ENCODE measurements around the gene POP7.
"Not testable (repeated sequence)": the region's sequence is repeated elsewhere in the genome, so short reads cannot be mapped to it uniquely, and the experiment has no call there.

POP7 gene

GRCh38 chr7:100705320-100705752, 585 bp upstream of the POP7 start:
- peaks cover 14% of the 10 kb centered on the region for H3K36me3 ChIP-seq (ENCODE audit: control insufficient read depth, insufficient read depth, low read length)
- peaks cover 2% of the 10 kb centered on the region for H3K4me1 ChIP-seq (ENCODE audit: control insufficient read depth, insufficient read depth, low read length)
- no peaks in the 10 kb centered on the region for H3K9me3 ChIP-seq (ENCODE audit: control insufficient read depth, insufficient read depth, low read length)
- peak overlapping the region; percentile 98 for H3K9ac ChIP-seq (ENCODE audit: low read depth, low read length)
- H3K4me3 ChIP-seq (ENCODE audit: low read depth, low read length): peak overlapping the region; percentile 97
- H3K27me3 ChIP-seq (ENCODE audit: control insufficient read depth, insufficient read depth, low read length): no peaks in the 10 kb centered on the region

GRCh38 chr7:100706672-100707311, 871 bp downstream of the POP7 start:
- no peaks in the 10 kb centered on the region for H3K9me3 ChIP-seq (ENCODE audit: control insufficient read depth, insufficient read depth, low read length)
- H3K27me3 ChIP-seq (ENCODE audit: control insufficient read depth, insufficient read depth, low read length): no peaks in the 10 kb centered on the region
- peaks cover 14% of the 10 kb centered on the region for H3K36me3 ChIP-seq (ENCODE audit: control insufficient read depth, insufficient read depth, low read length)
- peaks cover 2% of the 10 kb centered on the region for H3K4me1 ChIP-seq (ENCODE audit: control insufficient read depth, insufficient read depth, low read length)
- peak overlapping the region; percentile 76 for H3K9ac ChIP-seq (ENCODE audit: low read depth, low read length)
- H3K4me3 ChIP-seq (ENCODE audit: low read depth, low read length): peak overlapping the region; percentile 97

GRCh38 chr7:100708395-100708794, 2.5 kb downstream of the POP7 start:
- no peaks in the 10 kb centered on the region for H3K9me3 ChIP-seq (ENCODE audit: control insufficient read depth, insufficient read depth, low read length)
- peaks cover 2% of the 10 kb centered on the region for H3K4me1 ChIP-seq (ENCODE audit: control insufficient read depth, insufficient read depth, low read length)
- H3K27me3 ChIP-seq (ENCODE audit: control insufficient read depth, insufficient read depth, low read length): no peaks in the 10 kb centered on the region
- H3K36me3 ChIP-seq (ENCODE audit: control insufficient read depth, insufficient read depth, low read length): peaks cover 14% of the 10 kb centered on the region
- H3K9ac ChIP-seq (ENCODE audit: low read depth, low read length): no peak overlapping the region
- no peak overlapping the region for H3K4me3 ChIP-seq (ENCODE audit: low read depth, low read length)

- Histone ChIP-seq H3K27me3 (ENCODE audit: control insufficient read depth, insufficient read depth, low read length) (no peaks in the 10 kb centered on the region), H3K9ac (ENCODE audit: low read depth, low read length) (no peak overlapping the region), H3K4me3 (ENCODE audit: low read depth, low read length) (no peak overlapping the region), H3K9me3 (ENCODE audit: control insufficient read depth, insufficient read depth, low read length) (no peaks in the 10 kb centered on the region), H3K36me3 (ENCODE audit: control insufficient read depth, insufficient read depth, low read length) (peaks cover 14% of the 10 kb centered on the region), H3K4me1 (ENCODE audit: control insufficient read depth, insufficient read depth, low read length) (peaks cover 2% of the 10 kb centered on the region)
Observed at GRCh38 chr7:100710452-100710851, 4.5 kb downstream of the POP7 start.

- no peak overlapping the region for H3K4me3 ChIP-seq (ENCODE audit: low read depth, low read length)
- peaks cover 2% of the 10 kb centered on the region for H3K4me1 ChIP-seq (ENCODE audit: control insufficient read depth, insufficient read depth, low read length)
- H3K9me3 ChIP-seq (ENCODE audit: control insufficient read depth, insufficient read depth, low read length): no peaks in the 10 kb centered on the region
- no peak overlapping the region for H3K9ac ChIP-seq (ENCODE audit: low read depth, low read length)
- H3K27me3 ChIP-seq (ENCODE audit: control insufficient read depth, insufficient read depth, low read length): no peaks in the 10 kb centered on the region
- peaks cover 14% of the 10 kb centered on the region for H3K36me3 ChIP-seq (ENCODE audit: control insufficient read depth, insufficient read depth, low read length)
Observed at GRCh38 chr7:100711369-100711768, 5.4 kb downstream of the POP7 start.

GRCh38 chr7:100714725-100715124, 8.8 kb downstream of the POP7 start:
- Histone ChIP-seq H3K9me3 (ENCODE audit: control insufficient read depth, insufficient read depth, low read length) (no peaks in the 10 kb centered on the region), H3K27me3 (ENCODE audit: control insufficient read depth, insufficient read depth, low read length) (peaks cover 4% of the 10 kb centered on the region), H3K4me3 (ENCODE audit: low read depth, low read length) (no peak overlapping the region), H3K9ac (ENCODE audit: low read depth, low read length) (no peak overlapping the region), H3K4me1 (ENCODE audit: control insufficient read depth, insufficient read depth, low read length) (no peaks in the 10 kb centered on the region), H3K36me3 (ENCODE audit: control insufficient read depth, insufficient read depth, low read length) (no peaks in the 10 kb centered on the region)

- H3K36me3 ChIP-seq (ENCODE audit: control insufficient read depth, insufficient read depth, low read length); H3K9me3 ChIP-seq (ENCODE audit: control insufficient read depth, insufficient read depth, low read length); H3K4me3 ChIP-seq (ENCODE audit: low read depth, low read length); H3K9ac ChIP-seq (ENCODE audit: low read depth, low read length); H3K4me1 ChIP-seq (ENCODE audit: control insufficient read depth, insufficient read depth, low read length): not testable (repeated sequence)
- H3K27me3 ChIP-seq (ENCODE audit: control insufficient read depth, insufficient read depth, low read length): peaks cover 22% of the 10 kb centered on the region
Observed at GRCh38 chr7:100717073-100717472, 11.2 kb downstream of the POP7 start.

GRCh38 chr7:100719523-100720278, 13.8 kb downstream of the POP7 start:
- Histone ChIP-seq H3K36me3 (ENCODE audit: control insufficient read depth, insufficient read depth, low read length) (no peaks in the 10 kb centered on the region), H3K4me1 (ENCODE audit: control insufficient read depth, insufficient read depth, low read length) (no peaks in the 10 kb centered on the region), H3K27me3 (ENCODE audit: control insufficient read depth, insufficient read depth, low read length) (peaks cover 22% of the 10 kb centered on the region), H3K4me3 (ENCODE audit: low read depth, low read length) (peak overlapping the region; percentile 31), H3K9ac (ENCODE audit: low read depth, low read length) (no peak overlapping the region), H3K9me3 (ENCODE audit: control insufficient read depth, insufficient read depth, low read length) (no peaks in the 10 kb centered on the region)

GRCh38 chr7:100720279-100720670, 14.4 kb downstream of the POP7 start, which contains the start of gene EPO:
Gene EPO, plus strand, starts transcription at chr7:100720468. Its CDS starts 513 bp downstream, at chr7:100720981.
- Histone ChIP-seq H3K9me3 (ENCODE audit: control insufficient read depth, insufficient read depth, low read length) (no peaks in the 10 kb centered on the region), H3K27me3 (ENCODE audit: control insufficient read depth, insufficient read depth, low read length) (peaks cover 22% of the 10 kb centered on the region), H3K36me3 (ENCODE audit: control insufficient read depth, insufficient read depth, low read length) (no peaks in the 10 kb centered on the region), H3K9ac (ENCODE audit: low read depth, low read length) (no peak within 1 kb of the TSS), H3K4me1 (ENCODE audit: control insufficient read depth, insufficient read depth, low read length) (no peaks in the 10 kb centered on the region), H3K4me3 (ENCODE audit: low read depth, low read length) (peak within 1 kb of the TSS; percentile 31)

- Histone ChIP-seq H3K9me3 (ENCODE audit: control insufficient read depth, insufficient read depth, low read length) (no peaks in the 10 kb centered on the region), H3K4me3 (ENCODE audit: low read depth, low read length) (peak overlapping the region; percentile 31), H3K36me3 (ENCODE audit: control insufficient read depth, insufficient read depth, low read length) (no peaks in the 10 kb centered on the region), H3K27me3 (ENCODE audit: control insufficient read depth, insufficient read depth, low read length) (peaks cover 22% of the 10 kb centered on the region), H3K9ac (ENCODE audit: low read depth, low read length) (no peak overlapping the region), H3K4me1 (ENCODE audit: control insufficient read depth, insufficient read depth, low read length) (no peaks in the 10 kb centered on the region)
Observed at GRCh38 chr7:100720671-100721504, 15.0 kb downstream of the POP7 start.

GRCh38 chr7:100721505-100721812, 15.5 kb downstream of the POP7 start:
- Histone ChIP-seq H3K9ac (ENCODE audit: low read depth, low read length) (no peak overlapping the region), H3K9me3 (ENCODE audit: control insufficient read depth, insufficient read depth, low read length) (no peaks in the 10 kb centered on the region), H3K36me3 (ENCODE audit: control insufficient read depth, insufficient read depth, low read length) (no peaks in the 10 kb centered on the region), H3K4me1 (ENCODE audit: control insufficient read depth, insufficient read depth, low read length) (no peaks in the 10 kb centered on the region), H3K27me3 (ENCODE audit: control insufficient read depth, insufficient read depth, low read length) (peaks cover 22% of the 10 kb centered on the region), H3K4me3 (ENCODE audit: low read depth, low read length) (peak overlapping the region; percentile 31)
